H1 (cell line): ENCODE data around the gene CSAD. TPM values are rescaled to one million over a fixed set of nuclear protein-coding genes. Genes with fewer than 3 reads are reported as not detected.

Experiments used
- CTCF ChIA-PET: fragments of 300-600 bp; sonication (Branson Sonifier 250); formaldehyde crosslinking; loops from one replicate; lab custom pipeline; 2021; ENCODE audit not compliant: partially characterized antibody; lab: Charles Lee
- POLR2A ChIA-PET: fragments of 300-600 bp; sonication (Branson Sonifier 250); formaldehyde crosslinking; loops from one replicate; lab custom pipeline; 2021; ENCODE audit warnings: inconsistent platforms; ENCODE audit not compliant: partially characterized antibody; lab: Charles Lee
- DNase-seq, 2 experiments: peaks; one replicate each; pipeline versions ENCODE4 v3.0.0 to v3.0.0-alpha.2; 2010 to 2022; ENCODE audit warnings: low spot score in 2 of 2, low read depth in 1 of 2, mixed read lengths in 1 of 2
- FAIRE-seq: peaks from 2 replicates; lab custom pipeline; 2011; peaks lifted over from hg19 to GRCh38; lab: Jason Lieb, UNC
- H2AFZ ChIP-seq: 2 replicates; pipeline ENCODE4 v1.8.1; 2012; ENCODE audit warnings: low read length, inconsistent platforms
- H2AK5ac ChIP-seq: 2 replicates; pipeline ENCODE4 v1.6.1; 2013; ENCODE audit warnings: low read depth, low read length
- H2BK120ac ChIP-seq: replicated peaks from 2 replicates; pipeline ENCODE3; 2013; ENCODE audit warnings: low read depth, low read length, inconsistent platforms
- H2BK12ac ChIP-seq: 2 replicates; pipeline ENCODE4 v1.6.1; 2013; ENCODE audit warnings: low read depth, low read length
- H2BK15ac ChIP-seq: 2 replicates; pipeline ENCODE4 v1.6.1; 2013; ENCODE audit warnings: low read length
- H2BK20ac ChIP-seq: 2 replicates; pipeline ENCODE4 v1.6.1; 2013; ENCODE audit warnings: low read length
- H2BK5ac ChIP-seq: 2 replicates; pipeline ENCODE4 v1.6.1; 2013; ENCODE audit warnings: low read depth, low read length
- H3K14ac ChIP-seq: 2 replicates; pipeline ENCODE4 v1.6.1; 2013; ENCODE audit warnings: inconsistent platforms; ENCODE audit not compliant: insufficient read length
- H3K18ac ChIP-seq: 2 replicates; pipeline ENCODE4 v1.6.1; 2013; ENCODE audit warnings: low read length; ENCODE audit errors: extremely low read depth
- H3K23ac ChIP-seq: 2 replicates; pipeline ENCODE4 v1.6.1; 2013; ENCODE audit warnings: inconsistent platforms; ENCODE audit not compliant: insufficient read length
- H3K23me2 ChIP-seq: 2 replicates; pipeline ENCODE4 v1.6.1; 2013; ENCODE audit warnings: low read depth, low read length
- H3K27ac ChIP-seq: 2 replicates; pipeline ENCODE4 v1.6.1; 2011; ENCODE audit warnings: low read depth, low read length, inconsistent platforms
- H3K27me3 ChIP-seq, 4 experiments: replicated peaks in 1 of 4; 1 replicate in 1 of 4; 2 replicates in 3 of 4; pipeline versions ENCODE4 v1.6.1 to v1.8.1; 2011 to 2013; ENCODE audit warnings: low read length in 3 of 4, mild to moderate bottlenecking in 3 of 4, inconsistent platforms in 2 of 4, mixed read lengths in 2 of 4, moderate library complexity in 1 of 4; ENCODE audit not compliant: control insufficient read depth in 3 of 4, insufficient read depth in 3 of 4; ENCODE audit errors: extremely low read depth in 1 of 4
- H3K36me3 ChIP-seq, 4 experiments: 2 replicates each; pipeline versions ENCODE4 v1.6.1 to v1.8.1; 2011 to 2013; ENCODE audit warnings: mild to moderate bottlenecking in 4 of 4, low read length in 3 of 4, moderate library complexity in 2 of 4, control low read depth in 1 of 4, inconsistent platforms in 1 of 4; ENCODE audit not compliant: insufficient read depth in 4 of 4, control insufficient read depth in 2 of 4
- H3K4ac ChIP-seq: replicated peaks from 2 replicates; pipeline ENCODE3; 2013; ENCODE audit warnings: low read length, low read depth, mixed read lengths, inconsistent platforms; ENCODE audit not compliant: insufficient read length
- H3K4me1 ChIP-seq, 4 experiments: replicated peaks in 1 of 4; 1 replicate in 1 of 4; 2 replicates in 3 of 4; pipeline versions ENCODE4 v1.6.1 to v1.8.1; 2011 to 2013; ENCODE audit warnings: low read length in 3 of 4, inconsistent platforms in 2 of 4, mixed read lengths in 1 of 4; ENCODE audit not compliant: insufficient read depth in 4 of 4, control insufficient read depth in 3 of 4
- H3K4me2 ChIP-seq, 2 experiments: 2 replicates each; pipeline versions ENCODE4 v1.6.1 to v1.8.1; 2011 to 2013; ENCODE audit warnings: low read depth in 2 of 2, low read length in 2 of 2, control low read depth in 1 of 2, inconsistent platforms in 1 of 2, mild to moderate bottlenecking in 1 of 2; ENCODE audit not compliant: insufficient read depth in 1 of 2
- H3K4me3 ChIP-seq, 4 experiments: fragments of 200-600, 300-600 bp in 1 of 4; sonication (generic), shearing (Covaris generic), sonication (Bioruptor Twin) in 1 of 4; 2 replicates each; pipeline versions ENCODE4 v1.5.1 to v1.8.1; 2011 to 2016; ENCODE audit warnings: low read length in 4 of 4, low read depth in 3 of 4, control low read depth in 2 of 4, inconsistent platforms in 2 of 4, mild to moderate bottlenecking in 2 of 4, mixed read lengths in 1 of 4, moderate library complexity in 1 of 4; ENCODE audit not compliant: insufficient read depth in 2 of 4; ENCODE audit errors: extremely low read depth in 1 of 4
- H3K56ac ChIP-seq: replicated peaks from 2 replicates; pipeline ENCODE3; 2013; ENCODE audit warnings: low read depth, mild to moderate bottlenecking, mixed read lengths, low read length, inconsistent platforms; ENCODE audit not compliant: insufficient read length
- H3K79me1 ChIP-seq: 2 replicates; pipeline ENCODE4 v1.6.1; 2013; ENCODE audit warnings: low read depth, low read length, control low read depth
- H3K79me2 ChIP-seq, 2 experiments: 2 replicates each; pipeline versions ENCODE4 v1.6.1 to v1.8.1; 2012 to 2013; ENCODE audit warnings: low read length in 2 of 2, mild to moderate bottlenecking in 2 of 2, inconsistent platforms in 1 of 2; ENCODE audit not compliant: insufficient read depth in 2 of 2, control insufficient read depth in 1 of 2
- H3K9ac ChIP-seq, 4 experiments: replicated peaks in 1 of 4; 1 replicate in 1 of 4; 2 replicates in 3 of 4; pipeline versions ENCODE4 v1.6.1 to v1.8.1; 2011 to 2013; ENCODE audit warnings: low read depth in 3 of 4, low read length in 3 of 4, control low read depth in 2 of 4, mild to moderate bottlenecking in 2 of 4, moderate library complexity in 2 of 4, inconsistent platforms in 1 of 4; ENCODE audit errors: extremely low read depth in 1 of 4
- H3K9me3 ChIP-seq, 2 experiments: 2 replicates each; pipeline versions ENCODE4 v1.6.1 to v1.8.1; 2012 to 2013; ENCODE audit warnings: mild to moderate bottlenecking in 2 of 2, moderate library complexity in 2 of 2, control low read depth in 1 of 2, inconsistent platforms in 1 of 2, low read depth in 1 of 2, low read length in 1 of 2, mixed read lengths in 1 of 2; ENCODE audit not compliant: insufficient read depth in 2 of 2
- H4K20me1 ChIP-seq, 2 experiments: replicated peaks in 1 of 2; 2 replicates each; pipeline versions ENCODE3 to v1.8.1; 2011 to 2013; ENCODE audit warnings: inconsistent platforms in 2 of 2, low read length in 2 of 2, mild to moderate bottlenecking in 1 of 2; ENCODE audit not compliant: insufficient read depth in 2 of 2, control insufficient read depth in 1 of 2
- H4K5ac ChIP-seq: 2 replicates; pipeline ENCODE4 v1.6.1; 2013; ENCODE audit warnings: low read length, low read depth, mixed read lengths, inconsistent platforms; ENCODE audit not compliant: insufficient read length
- H4K8ac ChIP-seq: 2 replicates; pipeline ENCODE4 v1.8.0; 2013; ENCODE audit warnings: mild to moderate bottlenecking, moderate library complexity, low read length, inconsistent platforms; ENCODE audit not compliant: insufficient read depth; ENCODE audit errors: extremely low read depth
- H4K91ac ChIP-seq: replicated peaks from 2 replicates; pipeline ENCODE3; 2013; ENCODE audit warnings: low read length, mixed read lengths, inconsistent platforms; ENCODE audit not compliant: insufficient read length
- CTCF ChIP-seq, 3 experiments: IDR thresholded peaks; 1 replicate in 2 of 3; 2 replicates in 1 of 3; pipeline versions ENCODE4 v1.5.1 to v1.6.1; 2011; ENCODE audit warnings: low read length in 3 of 3, mild to moderate bottlenecking in 3 of 3, inconsistent platforms in 2 of 3, low read depth in 1 of 3, moderate library complexity in 1 of 3; ENCODE audit not compliant: insufficient read depth in 1 of 3; ENCODE audit errors: control extremely low read depth in 1 of 3
- KDM1A ChIP-seq: fragments of 200-600, 300-600 bp; sonication (generic); IDR thresholded peaks from 2 replicates; pipeline ENCODE4 v1.7.1; 2016; ENCODE audit warnings: mild to moderate bottlenecking, low read length, borderline replicate concordance
- KDM4A ChIP-seq: IDR thresholded peaks from one replicate; pipeline ENCODE4 v1.7.1; 2012; ENCODE audit warnings: low read depth, mild to moderate bottlenecking, moderate library complexity, low read length, inconsistent platforms; ENCODE audit not compliant: severe bottlenecking
- PHF8 ChIP-seq: fragments of 200-600 bp; sonication (generic); conservative IDR thresholded peaks from 2 replicates; pipeline ENCODE4 v1.7.1; 2012; ENCODE audit warnings: low read depth, mild to moderate bottlenecking, inconsistent platforms, low read length, moderate library complexity
- RFX5 ChIP-seq: IDR thresholded peaks from 2 replicates; pipeline ENCODE4 v1.6.1; 2011; ENCODE audit warnings: low read depth, low read length, improper control_type of control experiment, borderline replicate concordance
- SIX5 ChIP-seq: IDR thresholded peaks from 2 replicates; pipeline ENCODE4 v1.6.1; 2011; ENCODE audit warnings: mild to moderate bottlenecking, low read depth, low read length
- SP2 ChIP-seq: IDR thresholded peaks from 2 replicates; pipeline ENCODE4 v1.6.1; 2012; ENCODE audit warnings: mild to moderate bottlenecking, low read length, inconsistent platforms
- SUZ12 ChIP-seq: fragments of 200-600 bp; sonication (generic); IDR thresholded peaks from 2 replicates; pipeline ENCODE4 v1.6.1; 2012; ENCODE audit warnings: mild to moderate bottlenecking, inconsistent platforms, low read length, moderate library complexity, mixed read lengths
- TCF12 ChIP-seq: IDR thresholded peaks from 2 replicates; pipeline ENCODE4 v1.6.1; 2011; ENCODE audit warnings: low read depth, mild to moderate bottlenecking, low read length
- WGBS, 2 experiments: shearing (Covaris generic) in 1 of 2; methylation state at CpG; one replicate each; pipeline versions ENCODE4 v1.1.6 to v1.1.7; 2013 to 2015; ENCODE audit warnings: low lambda C conversion rate in 2 of 2, mixed read lengths in 2 of 2, inconsistent platforms in 1 of 2, low coverage in 1 of 2, missing lambda C conversion rate in 1 of 2; ENCODE audit not compliant: insufficient replicate concordance in 2 of 2, insufficient coverage in 1 of 2, insufficient read length in 1 of 2; ENCODE audit errors: extremely low coverage in 1 of 2, missing lambda C conversion rate in 1 of 2; 5-methylcytosine and 5-hydroxymethylcytosine counted together
- polyA plus RNA-seq, 7 experiments: library from polyadenylated mRNA; depleted of rRNA in 3 of 7; stranded (reverse) in 5 of 7; unstranded in 2 of 7; fragments of >200 nt in 5 of 7; fragments of 200-250 nt in 2 of 7; gene quantifications; 1 replicate in 5 of 7; 2 replicates in 1 of 7; 4 replicates in 1 of 7; pipeline versions ENCODE4 v1.2.1 to v1.2.3, GENCODE V29; 2011 to 2013; ENCODE audit warnings: missing spikeins in 2 of 7, mixed read lengths in 2 of 7
- total RNA-seq: library from RNA; stranded (reverse); fragmentation: NEBNext Ultra II Directional; extraction: Animal tissue kit (Norgen Biotek cat#: 25700); gene quantifications from 2 replicates; pipeline ENCODE4 v1.2.1, GENCODE V29; 2021
- TF ChIP-seq, protein P1 (sequence below): IDR thresholded peaks from 2 replicates; pipeline ENCODE4 v1.6.1; 2012; ENCODE audit warnings: inconsistent platforms

The CSAD gene
- total and polyA plus RNA-seq, 2 of the 8 experiments (the other 6 are each of a cell fraction or from before 2014, with no cell fraction given): 8.8 to 11.3 TPM

DNA sequence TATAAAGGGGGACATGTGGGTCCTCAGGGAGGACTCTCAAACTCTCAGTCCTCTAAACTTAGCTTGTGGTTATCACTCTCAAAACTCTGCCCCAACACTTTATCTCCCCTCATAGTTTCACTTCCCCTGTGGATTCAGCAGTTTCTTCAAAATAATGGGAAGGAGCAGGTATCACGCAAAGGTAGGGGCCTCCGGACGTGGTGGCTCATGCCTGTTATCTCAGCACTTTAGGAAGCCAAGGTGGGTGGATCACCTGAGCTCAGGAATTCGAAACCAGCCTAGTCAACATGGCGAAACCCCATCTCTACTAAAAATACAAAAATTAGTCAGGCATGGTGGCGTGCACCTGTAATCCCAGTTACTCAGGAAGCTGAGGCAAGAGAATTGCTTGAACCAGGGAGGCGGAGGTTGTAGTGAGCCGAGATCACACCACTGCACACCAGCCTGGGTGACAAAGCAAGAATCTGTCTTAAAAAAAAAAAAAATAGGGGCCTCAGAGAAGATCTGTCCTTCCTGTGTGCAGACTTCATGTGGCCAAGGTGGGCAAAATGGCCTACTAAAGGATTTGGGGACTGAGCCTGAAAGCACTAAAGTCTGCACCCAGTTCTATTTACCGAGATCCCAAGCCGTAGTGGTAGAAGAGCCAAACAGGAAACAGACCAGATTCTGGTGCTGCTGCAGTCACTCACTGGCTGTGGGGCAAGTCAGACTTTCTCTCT is 19.9 kb upstream of the CSAD start:
- Histone ChIP-seq H2BK12ac (no peak overlapping the region), H4K5ac (no peak overlapping the region), H3K79me1 (no peaks in the 10 kb centered on the region), H4K8ac (no peak overlapping the region), H3K27me3 (peaks cover under 1 to 27% (median 16%) of the 10 kb centered on the region in 4 experiments), H3K4me3 (no peak overlapping the region), H3K36me3 (no peaks in the 10 kb centered on the region), H4K20me1 (no peaks in the 10 kb centered on the region), H3K79me2 (no peaks in the 10 kb centered on the region), H3K9ac (no peak overlapping the region), H2BK120ac (no peak overlapping the region), H4K91ac (no peak overlapping the region), H2AK5ac (no peak overlapping the region), H3K14ac (no peak overlapping the region), H2BK20ac (no peak overlapping the region), H3K23ac (no peak overlapping the region), H3K27ac (no peak overlapping the region), H3K18ac (no peak overlapping the region), H3K56ac (no peak overlapping the region), H2AFZ (no peak overlapping the region), H3K23me2 (peaks cover 2% of the 10 kb centered on the region; the same call in 1 of the 2 replicates), H3K9me3 (no peaks in the 10 kb centered on the region), H3K4me2 (no peak overlapping the region), H3K4me1 (no peaks in the 10 kb centered on the region; a peak in 1 of 7 replicates), H3K4ac (no peak overlapping the region), H2BK5ac (no peak overlapping the region), H2BK15ac (no peak overlapping the region)
- WGBS, 2 experiments: 88% methylated on average over 10 of the region's 10 CpGs; no CpG with 5 or more reads in 1 of the 2 experiments
- ChIA-PET POLR2A (interaction anchor here (1.2 to 2.0 kb wide), 5 partner anchors 13 to 68 kb away, joined by 3 to 6 read pairs (median 4); no protein-coding TSS in a partner anchor), CTCF (interaction anchor here (0.8 to 17.9 kb wide), 9 partner anchors 12 to 149 kb away, joined by 3 to 573 read pairs (median 8); partner anchors contain the start of genes CSAD, ITGB7, MYG1 and PFDN5)
- DNase-seq (no peak), FAIRE-seq (no peak)
- no peak for TF ChIP-seq PHF8
- no peak for TF ChIP-seq SUZ12
- no peak for TF ChIP-seq RFX5
- TF ChIP-seq, protein P1, sequence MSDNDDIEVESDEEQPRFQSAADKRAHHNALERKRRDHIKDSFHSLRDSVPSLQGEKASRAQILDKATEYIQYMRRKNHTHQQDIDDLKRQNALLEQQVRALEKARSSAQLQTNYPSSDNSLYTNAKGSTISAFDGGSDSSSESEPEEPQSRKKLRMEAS: no peak
- no peak for TF ChIP-seq SP2
- TF ChIP-seq SIX5: no peak
- TF ChIP-seq KDM1A: no peak
- no peak for TF ChIP-seq KDM4A
- no peak for TF ChIP-seq CTCF (IDR thresholded peaks at IDR 0.05; ENCODE audit: control extremely low read depth in 1 of 3, insufficient read depth in 1 of 3, low read depth in 1 of 3, low read length in 3 of 3)
- TF ChIP-seq TCF12: no peak
